ENCODE data around the gene CTNNA1. TPM values are rescaled to one million over a fixed set of nuclear protein-coding genes. Genes with fewer than 3 reads are reported as not detected.

Gene CTNNA1
- total and polyA plus RNA-seq, 9 of the 15 experiments (the other 6 are each of a cell fraction or from before 2014, with no cell fraction given), result 29.6 to 117 (median 89.1) TPM

DNA sequence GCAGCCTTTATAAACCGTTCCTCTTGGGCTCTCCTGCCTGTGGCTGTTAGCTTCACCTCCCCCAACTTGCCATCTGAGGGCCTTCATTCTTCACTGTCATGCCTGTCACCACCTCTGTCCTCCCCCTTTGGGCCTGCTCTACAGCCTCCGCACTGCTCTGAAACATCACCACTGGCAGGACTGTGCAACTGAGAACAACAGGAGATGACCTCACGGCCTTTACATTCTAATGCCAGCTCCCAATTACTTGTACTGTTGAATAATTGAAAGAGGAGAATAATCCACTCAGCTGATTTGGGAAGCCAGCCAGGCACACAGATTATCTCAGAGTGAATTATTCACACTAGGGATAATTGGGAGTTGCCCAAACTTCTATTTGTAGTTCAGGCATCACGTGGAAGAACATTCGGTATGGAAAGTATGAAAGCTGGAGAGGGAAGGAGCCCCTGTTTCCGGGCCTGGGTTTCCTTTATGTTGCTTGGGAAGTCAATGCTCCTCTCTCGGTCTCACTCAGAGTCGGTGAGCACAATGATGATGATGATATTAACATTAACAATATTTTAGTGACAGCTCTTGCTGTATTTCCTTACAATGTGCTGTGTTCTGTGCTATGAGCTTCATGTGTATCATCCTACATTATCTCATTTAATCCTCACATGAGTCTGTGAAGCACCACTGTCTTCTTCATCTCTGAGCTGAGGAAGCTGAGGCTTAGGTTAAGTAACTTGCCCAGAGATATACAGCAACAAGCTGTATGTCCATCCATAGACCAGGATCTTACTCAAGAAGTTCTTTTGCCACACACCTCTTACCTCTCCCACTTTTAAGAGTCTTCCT is 221.2 kb downstream of the CTNNA1 start (continued):
- TF ChIP-seq, protein P1, sequence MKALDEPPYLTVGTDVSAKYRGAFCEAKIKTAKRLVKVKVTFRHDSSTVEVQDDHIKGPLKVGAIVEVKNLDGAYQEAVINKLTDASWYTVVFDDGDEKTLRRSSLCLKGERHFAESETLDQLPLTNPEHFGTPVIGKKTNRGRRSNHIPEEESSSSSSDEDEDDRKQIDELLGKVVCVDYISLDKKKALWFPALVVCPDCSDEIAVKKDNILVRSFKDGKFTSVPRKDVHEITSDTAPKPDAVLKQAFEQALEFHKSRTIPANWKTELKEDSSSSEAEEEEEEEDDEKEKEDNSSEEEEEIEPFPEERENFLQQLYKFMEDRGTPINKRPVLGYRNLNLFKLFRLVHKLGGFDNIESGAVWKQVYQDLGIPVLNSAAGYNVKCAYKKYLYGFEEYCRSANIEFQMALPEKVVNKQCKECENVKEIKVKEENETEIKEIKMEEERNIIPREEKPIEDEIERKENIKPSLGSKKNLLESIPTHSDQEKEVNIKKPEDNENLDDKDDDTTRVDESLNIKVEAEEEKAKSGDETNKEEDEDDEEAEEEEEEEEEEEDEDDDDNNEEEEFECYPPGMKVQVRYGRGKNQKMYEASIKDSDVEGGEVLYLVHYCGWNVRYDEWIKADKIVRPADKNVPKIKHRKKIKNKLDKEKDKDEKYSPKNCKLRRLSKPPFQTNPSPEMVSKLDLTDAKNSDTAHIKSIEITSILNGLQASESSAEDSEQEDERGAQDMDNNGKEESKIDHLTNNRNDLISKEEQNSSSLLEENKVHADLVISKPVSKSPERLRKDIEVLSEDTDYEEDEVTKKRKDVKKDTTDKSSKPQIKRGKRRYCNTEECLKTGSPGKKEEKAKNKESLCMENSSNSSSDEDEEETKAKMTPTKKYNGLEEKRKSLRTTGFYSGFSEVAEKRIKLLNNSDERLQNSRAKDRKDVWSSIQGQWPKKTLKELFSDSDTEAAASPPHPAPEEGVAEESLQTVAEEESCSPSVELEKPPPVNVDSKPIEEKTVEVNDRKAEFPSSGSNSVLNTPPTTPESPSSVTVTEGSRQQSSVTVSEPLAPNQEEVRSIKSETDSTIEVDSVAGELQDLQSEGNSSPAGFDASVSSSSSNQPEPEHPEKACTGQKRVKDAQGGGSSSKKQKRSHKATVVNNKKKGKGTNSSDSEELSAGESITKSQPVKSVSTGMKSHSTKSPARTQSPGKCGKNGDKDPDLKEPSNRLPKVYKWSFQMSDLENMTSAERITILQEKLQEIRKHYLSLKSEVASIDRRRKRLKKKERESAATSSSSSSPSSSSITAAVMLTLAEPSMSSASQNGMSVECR (CRISPR knock-in tag; IDR thresholded peaks at IDR 0.05), result no peak
- no peak for TF ChIP-seq KLF10 (CRISPR knock-in tag; IDR thresholded peaks at IDR 0.05)
- TF ChIP-seq JUN (IDR thresholded peaks at IDR 0.05; ENCODE audit: borderline replicate concordance, low read depth, low read length), result 0 out of 2 replicates have a peak, but pooled peaks have one; percentile 20
- TF ChIP-seq JUN (CRISPR knock-in tag; IDR thresholded peaks at IDR 0.05; ENCODE audit: borderline replicate concordance), result no peak
- no peak for TF ChIP-seq KAT8 (IDR thresholded peaks at IDR 0.05; ENCODE audit: low read depth)
- TF ChIP-seq ZBTB8A (IDR thresholded peaks at IDR 0.05; ENCODE audit: partially characterized antibody), result no peak
- TF ChIP-seq ZNF717 (CRISPR knock-in tag; IDR thresholded peaks at IDR 0.05), result no peak
- no peak for TF ChIP-seq PHF20 (IDR thresholded peaks at IDR 0.05; ENCODE audit: partially characterized antibody)
- TF ChIP-seq, protein P2, sequence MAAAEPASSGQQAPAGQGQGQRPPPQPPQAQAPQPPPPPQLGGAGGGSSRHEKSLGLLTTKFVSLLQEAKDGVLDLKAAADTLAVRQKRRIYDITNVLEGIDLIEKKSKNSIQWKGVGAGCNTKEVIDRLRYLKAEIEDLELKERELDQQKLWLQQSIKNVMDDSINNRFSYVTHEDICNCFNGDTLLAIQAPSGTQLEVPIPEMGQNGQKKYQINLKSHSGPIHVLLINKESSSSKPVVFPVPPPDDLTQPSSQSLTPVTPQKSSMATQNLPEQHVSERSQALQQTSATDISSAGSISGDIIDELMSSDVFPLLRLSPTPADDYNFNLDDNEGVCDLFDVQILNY (CRISPR knock-in tag; IDR thresholded peaks at IDR 0.05), result no peak
- peak; percentile 7; the same call in 1 of the 2 replicates for TF ChIP-seq ZNF584 (CRISPR knock-in tag; IDR thresholded peaks at IDR 0.05; ENCODE audit: low read depth)
- TF ChIP-seq HMG20A (CRISPR knock-in tag; conservative IDR thresholded peaks at IDR 0.05), result no peak
- TF ChIP-seq HMG20B (CRISPR knock-in tag; IDR thresholded peaks at IDR 0.05), result no peak
- no peak for TF ChIP-seq TBL1XR1 (IDR thresholded peaks at IDR 0.05; ENCODE audit: low read length in 2 of 2)
- TF ChIP-seq, protein P3, sequence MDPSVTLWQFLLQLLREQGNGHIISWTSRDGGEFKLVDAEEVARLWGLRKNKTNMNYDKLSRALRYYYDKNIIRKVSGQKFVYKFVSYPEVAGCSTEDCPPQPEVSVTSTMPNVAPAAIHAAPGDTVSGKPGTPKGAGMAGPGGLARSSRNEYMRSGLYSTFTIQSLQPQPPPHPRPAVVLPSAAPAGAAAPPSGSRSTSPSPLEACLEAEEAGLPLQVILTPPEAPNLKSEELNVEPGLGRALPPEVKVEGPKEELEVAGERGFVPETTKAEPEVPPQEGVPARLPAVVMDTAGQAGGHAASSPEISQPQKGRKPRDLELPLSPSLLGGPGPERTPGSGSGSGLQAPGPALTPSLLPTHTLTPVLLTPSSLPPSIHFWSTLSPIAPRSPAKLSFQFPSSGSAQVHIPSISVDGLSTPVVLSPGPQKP (CRISPR knock-in tag; IDR thresholded peaks at IDR 0.05), result no peak
- TF ChIP-seq ZNF354B (CRISPR knock-in tag; IDR thresholded peaks at IDR 0.05), result no peak
- no peak for TF ChIP-seq ZNF239 (CRISPR knock-in tag; IDR thresholded peaks at IDR 0.05)
- TF ChIP-seq TBP (optimal IDR thresholded peaks at IDR 0.05; ENCODE audit: low read depth, low read length), result no peak
- peak; percentile 5; the same call in 1 of the 2 replicates for TF ChIP-seq KLF6 (CRISPR knock-in tag; IDR thresholded peaks at IDR 0.05; ENCODE audit: borderline replicate concordance)
- TF ChIP-seq, protein P4, sequence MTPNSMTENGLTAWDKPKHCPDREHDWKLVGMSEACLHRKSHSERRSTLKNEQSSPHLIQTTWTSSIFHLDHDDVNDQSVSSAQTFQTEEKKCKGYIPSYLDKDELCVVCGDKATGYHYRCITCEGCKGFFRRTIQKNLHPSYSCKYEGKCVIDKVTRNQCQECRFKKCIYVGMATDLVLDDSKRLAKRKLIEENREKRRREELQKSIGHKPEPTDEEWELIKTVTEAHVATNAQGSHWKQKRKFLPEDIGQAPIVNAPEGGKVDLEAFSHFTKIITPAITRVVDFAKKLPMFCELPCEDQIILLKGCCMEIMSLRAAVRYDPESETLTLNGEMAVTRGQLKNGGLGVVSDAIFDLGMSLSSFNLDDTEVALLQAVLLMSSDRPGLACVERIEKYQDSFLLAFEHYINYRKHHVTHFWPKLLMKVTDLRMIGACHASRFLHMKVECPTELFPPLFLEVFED (CRISPR knock-in tag; conservative IDR thresholded peaks at IDR 0.05), result 0 out of 2 replicates have a peak, but pooled peaks have one; percentile 67
- TF ChIP-seq SLC30A9 (CRISPR knock-in tag; IDR thresholded peaks at IDR 0.05), result no peak
- TF ChIP-seq NEUROD1 (IDR thresholded peaks at IDR 0.05; ENCODE audit: borderline replicate concordance, low read depth, low read length, partially characterized antibody), result no peak
- TF ChIP-seq MECOM (CRISPR knock-in tag; IDR thresholded peaks at IDR 0.05), result no peak

All from K562 (cell line).